OCI-LY7 (cell line): ENCODE results near the gene ARHGAP6.

Source experiments
- EZH2phosphoT487 ChIP-seq: fragments of 200-600 bp; sonication (generic); IDR thresholded peaks from 2 replicates; pipeline ENCODE4 v1.6.1; 2018; ENCODE audit warnings: low read depth, borderline replicate concordance, mild to moderate bottlenecking, mixed run types, antibody characterized with exemption, low read length, moderate library complexity, mixed read lengths
- TF ChIP-seq, protein P1 (sequence below): fragments of 200-600 bp; sonication (generic); conservative IDR thresholded peaks from 2 replicates; pipeline ENCODE4 v1.5.1; 2014; ENCODE audit warnings: mild to moderate bottlenecking, antibody characterized with exemption, low read length, moderate library complexity, mixed read lengths

DNA sequence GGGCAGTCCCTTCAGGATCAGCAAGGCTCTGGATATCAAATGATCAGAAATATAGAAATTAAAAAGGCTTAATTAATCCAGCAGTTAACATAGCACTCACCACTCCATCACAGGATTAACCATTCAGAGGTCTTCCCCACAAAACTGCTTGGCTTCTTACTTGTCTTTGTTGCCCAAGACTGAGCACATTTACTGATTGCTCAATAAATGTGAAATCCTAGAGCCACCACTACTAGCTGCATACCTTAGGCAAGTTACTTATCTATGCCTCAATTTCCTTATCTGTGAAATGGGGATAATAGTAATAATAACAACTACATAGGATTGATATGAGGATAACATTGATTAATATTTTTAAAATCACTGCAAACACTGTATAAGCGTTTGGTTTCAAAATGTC lies 124.2 kb downstream of the ARHGAP6 start:
- TF ChIP-seq, protein P1, sequence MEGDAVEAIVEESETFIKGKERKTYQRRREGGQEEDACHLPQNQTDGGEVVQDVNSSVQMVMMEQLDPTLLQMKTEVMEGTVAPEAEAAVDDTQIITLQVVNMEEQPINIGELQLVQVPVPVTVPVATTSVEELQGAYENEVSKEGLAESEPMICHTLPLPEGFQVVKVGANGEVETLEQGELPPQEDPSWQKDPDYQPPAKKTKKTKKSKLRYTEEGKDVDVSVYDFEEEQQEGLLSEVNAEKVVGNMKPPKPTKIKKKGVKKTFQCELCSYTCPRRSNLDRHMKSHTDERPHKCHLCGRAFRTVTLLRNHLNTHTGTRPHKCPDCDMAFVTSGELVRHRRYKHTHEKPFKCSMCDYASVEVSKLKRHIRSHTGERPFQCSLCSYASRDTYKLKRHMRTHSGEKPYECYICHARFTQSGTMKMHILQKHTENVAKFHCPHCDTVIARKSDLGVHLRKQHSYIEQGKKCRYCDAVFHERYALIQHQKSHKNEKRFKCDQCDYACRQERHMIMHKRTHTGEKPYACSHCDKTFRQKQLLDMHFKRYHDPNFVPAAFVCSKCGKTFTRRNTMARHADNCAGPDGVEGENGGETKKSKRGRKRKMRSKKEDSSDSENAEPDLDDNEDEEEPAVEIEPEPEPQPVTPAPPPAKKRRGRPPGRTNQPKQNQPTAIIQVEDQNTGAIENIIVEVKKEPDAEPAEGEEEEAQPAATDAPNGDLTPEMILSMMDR: no peak
- no peak for TF ChIP-seq EZH2phosphoT487
